ENCODE measurements around the gene ERC1.

GRCh38 chr12:1529228-1529861, 538.3 kb downstream of the ERC1 start:
- TF ChIP-seq CTCF (IDR thresholded peaks at IDR 0.05) (no peak), EP300 (IDR thresholded peaks at IDR 0.05) (no peak)

Data from tibial nerve (tissue), 4 donors.